RWPE1 (cell line): ENCODE measurements around the gene PDZD8.

Experiments used
- CTCF ChIA-PET: fragments of 350-600 bp; sonication (Branson Sonifier 250); formaldehyde crosslinking; extraction: SDS; loops from one replicate; lab custom pipeline; 2021; lab: Yijun Ruan, JAX
- POLR2A ChIA-PET: fragments of 400-600 bp; formaldehyde crosslinking; extraction: SDS; loops from one replicate; lab custom pipeline; 2020; ENCODE audit warnings: antibody characterized with exemption; ENCODE audit not compliant: low non-redundant PET; lab: Yijun Ruan, JAX
- DNase-seq: peaks from one replicate; pipeline ENCODE4 v3.0.0; 2012; ENCODE audit warnings: low spot score
- H3K27ac ChIP-seq: fragments of 450-650 bp; 2 replicates; pipeline ENCODE4 v1.5.1; 2017
- CTCF ChIP-seq: fragments of 450-650 bp; conservative IDR thresholded peaks from 2 replicates; pipeline ENCODE4 v1.5.1; 2017; ENCODE audit warnings: low read depth, mild to moderate bottlenecking

Gene PDZD8

GRCh38 chr10:117262903-117263293 is 112.3 kb downstream of the PDZD8 start:
- no peak for TF ChIP-seq CTCF
- CTCF ChIA-PET, result interaction anchor here (0.5 to 0.7 kb wide), 3 partner anchors 23 to 407 kb away, joined by 3 read pairs; no protein-coding TSS in a partner anchor
- DNase-seq, result no peak
- no peak overlapping the region for H3K27ac ChIP-seq
- POLR2A ChIA-PET, result no interaction called here

GRCh38 chr10:117262291-117262902 is 112.8 kb downstream of the PDZD8 start:
- CTCF ChIA-PET, result interaction anchor here (0.6 to 0.7 kb wide), 3 partner anchors 14 to 37 kb away, joined by 3 to 6 read pairs (median 5); no protein-coding TSS in a partner anchor
- H3K27ac ChIP-seq, result no peak overlapping the region
- TF ChIP-seq CTCF, result no peak
- no peak for DNase-seq
- POLR2A ChIA-PET, result no interaction called here

GRCh38 chr10:117261501-117261900 is 113.7 kb downstream of the PDZD8 start:
- no peak overlapping the region for H3K27ac ChIP-seq
- TF ChIP-seq CTCF, result no peak
- POLR2A ChIA-PET, result no interaction called here
- DNase-seq, result no peak
- CTCF ChIA-PET, result interaction anchor here (0.6 to 0.7 kb wide), 3 partner anchors 15 to 349 kb away, joined by 3 to 6 read pairs (median 5); no protein-coding TSS in a partner anchor

GRCh38 chr10:117260084-117260483 is 115.2 kb downstream of the PDZD8 start:
- no peak for TF ChIP-seq CTCF
- ChIA-PET CTCF (no interaction called here), POLR2A (no interaction called here)
- no peak for DNase-seq
- H3K27ac ChIP-seq, result no peak overlapping the region

- CTCF ChIA-PET, result no interaction called here
- no peak for TF ChIP-seq CTCF
- DNase-seq, result no peak
These were observed 116.0 kb downstream of the PDZD8 start for GRCh38 chr10:117259279-117259678.

GRCh38 chr10:117257721-117258120 is 117.5 kb downstream of the PDZD8 start:
- CTCF ChIA-PET, result no interaction called here
- no peak for DNase-seq
- TF ChIP-seq CTCF, result no peak
- POLR2A ChIA-PET, result no interaction called here
- H3K27ac ChIP-seq, result no peak overlapping the region

More at GRCh38 chr10:117259279-117259678, 116.0 kb downstream of the PDZD8 start:
- no peak overlapping the region for H3K27ac ChIP-seq
- POLR2A ChIA-PET, result no interaction called here
